Inferior parietal cortex (tissue), 1 donor: ENCODE data around the gene P3H2.
"Not testable (repeated sequence)": the region's sequence is repeated elsewhere in the genome, so short reads cannot be mapped to it uniquely, and the experiment has no call there.

Experiments
- DNase-seq: peaks from one replicate; pipeline ENCODE4 v3.0.0-alpha.2; 2016; ENCODE audit errors: extremely low spot score

Gene P3H2

GRCh38 chr3:190086191-190086590 lies 34.5 kb downstream of the P3H2 start:
- DNase-seq = no peak

GRCh38 chr3:190084983-190085382 lies 35.7 kb downstream of the P3H2 start:
- no peak for DNase-seq

DNA sequence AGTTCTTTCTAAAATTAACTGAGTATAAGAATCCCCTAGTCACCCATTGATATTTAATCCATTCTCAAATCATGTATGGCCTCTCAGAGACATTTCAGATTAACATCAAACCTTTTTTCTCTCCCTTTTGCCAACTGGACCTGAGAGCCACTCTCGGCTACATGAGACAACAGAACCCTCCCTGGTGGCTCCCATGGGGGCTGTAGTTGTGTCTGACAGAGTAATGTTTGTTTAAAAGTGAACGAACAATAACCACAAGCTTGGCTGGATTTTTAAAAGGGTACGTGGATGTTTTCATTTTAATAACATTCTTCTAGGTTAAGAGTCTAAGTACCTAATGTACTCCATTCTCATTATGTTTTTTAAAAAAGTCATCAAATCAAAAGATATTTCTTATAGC lies 37.1 kb downstream of the P3H2 start:
- DNase-seq = no peak

- peak; percentile 50 for DNase-seq
Observed at GRCh38 chr3:190081389-190081788, 39.3 kb downstream of the P3H2 start.

DNA sequence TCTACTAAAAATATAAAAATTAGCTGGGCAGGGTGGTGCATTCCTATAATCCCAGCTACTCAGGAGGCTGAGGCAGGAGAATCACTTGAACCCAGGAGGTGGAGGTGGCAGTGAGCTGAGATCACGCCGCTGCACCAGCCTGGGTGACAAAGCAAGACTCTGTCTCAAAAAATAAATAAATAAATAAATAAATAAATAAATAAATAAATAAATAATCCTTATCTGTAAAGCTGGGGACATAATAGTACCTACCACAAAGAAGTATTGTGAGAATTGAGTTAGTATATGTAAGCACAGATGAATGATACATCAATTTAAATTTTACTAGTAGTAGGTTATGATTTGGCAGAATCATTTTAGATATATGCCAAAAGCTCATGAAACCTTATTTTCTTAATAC lies 41.5 kb downstream of the P3H2 start:
- DNase-seq = not testable (repeated sequence)

DNA sequence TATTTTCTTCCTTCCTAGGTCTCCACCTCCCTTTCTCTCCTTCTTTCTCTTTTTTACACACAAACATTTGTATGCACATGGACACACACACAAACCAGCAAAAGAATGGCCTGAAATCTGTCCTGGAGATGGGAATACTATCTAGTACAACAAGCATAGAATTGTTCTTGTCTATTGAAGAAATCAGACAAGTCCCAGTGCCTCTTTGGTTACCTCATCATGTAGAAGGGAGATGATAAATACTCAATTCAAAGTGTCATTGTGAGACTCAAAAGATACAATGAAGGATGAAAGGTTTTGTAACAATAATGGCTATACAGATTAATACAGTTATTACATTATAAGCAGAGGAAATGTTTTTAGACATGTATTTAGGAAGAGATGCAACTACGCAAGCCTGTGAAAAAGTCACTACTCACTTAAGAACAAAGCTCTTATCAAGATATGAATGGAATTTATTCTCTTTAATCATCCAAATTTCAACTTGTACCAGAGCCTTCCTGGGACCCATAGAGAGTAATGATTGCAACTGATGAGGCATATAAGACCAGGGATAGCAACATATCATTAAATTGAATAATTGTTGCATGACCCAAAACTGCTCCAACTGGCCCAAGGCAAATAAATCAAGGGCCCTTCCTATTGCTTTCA lies 43.2 kb downstream of the P3H2 start:
- DNase-seq = no peak

DNA sequence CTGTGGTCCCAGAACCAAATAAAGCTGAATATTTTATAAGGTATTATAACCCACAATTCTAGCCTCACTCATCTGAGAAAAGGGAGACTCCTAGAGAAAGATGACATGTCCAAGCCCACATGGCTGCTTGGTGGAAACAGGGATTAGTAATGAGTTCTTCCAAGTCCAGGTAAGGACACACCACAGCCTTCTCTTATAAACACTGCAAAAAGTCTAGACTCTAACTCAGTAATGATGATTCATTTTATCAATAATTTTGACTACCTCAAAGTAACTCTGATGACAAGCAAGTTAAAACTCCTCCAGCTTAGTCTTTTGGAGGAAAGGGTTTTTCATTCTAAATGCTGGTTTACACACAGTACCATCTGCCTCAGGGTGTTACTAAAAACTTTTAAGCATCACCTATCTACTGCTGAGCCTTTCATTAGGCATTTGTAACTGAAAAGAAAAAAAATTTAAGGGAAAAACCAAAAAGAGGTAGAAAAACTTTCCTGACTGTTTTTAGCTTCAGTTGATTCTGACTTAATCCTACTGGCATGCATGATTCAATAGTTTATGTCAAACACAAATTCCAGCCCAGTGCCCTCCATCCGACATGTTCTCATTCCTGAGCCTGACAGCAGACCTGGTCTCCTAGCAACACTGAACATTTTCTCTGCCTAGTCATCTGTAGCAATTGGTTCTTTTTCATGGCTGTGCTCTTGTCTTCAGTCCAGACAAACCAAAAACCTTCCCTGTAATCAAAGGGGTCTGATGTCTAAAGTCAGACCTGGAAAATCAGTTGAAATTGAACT lies 43.9 kb downstream of the P3H2 start:
- DNase-seq = no peak

DNA sequence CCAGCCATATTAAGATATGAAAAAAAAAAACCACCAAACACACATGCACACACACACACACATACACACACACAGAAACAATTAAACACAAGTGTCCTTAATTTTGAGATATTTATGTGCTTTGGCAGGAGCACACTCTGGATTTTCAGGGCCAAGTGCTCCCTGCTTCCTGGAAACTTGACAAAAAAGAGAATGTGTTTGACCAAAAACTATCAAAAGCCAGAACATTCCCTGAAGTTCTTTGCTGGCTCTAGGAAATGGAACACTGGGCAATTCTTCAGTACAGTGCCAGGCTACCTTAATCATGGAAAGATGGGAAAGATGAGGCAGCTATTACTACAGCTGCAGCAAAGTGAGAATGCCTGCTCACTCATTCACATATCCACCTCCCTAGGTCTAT lies 44.6 kb downstream of the P3H2 start:
- DNase-seq = no peak

GRCh38 chr3:190074817-190075216 lies 45.9 kb downstream of the P3H2 start:
- no peak for DNase-seq

DNA sequence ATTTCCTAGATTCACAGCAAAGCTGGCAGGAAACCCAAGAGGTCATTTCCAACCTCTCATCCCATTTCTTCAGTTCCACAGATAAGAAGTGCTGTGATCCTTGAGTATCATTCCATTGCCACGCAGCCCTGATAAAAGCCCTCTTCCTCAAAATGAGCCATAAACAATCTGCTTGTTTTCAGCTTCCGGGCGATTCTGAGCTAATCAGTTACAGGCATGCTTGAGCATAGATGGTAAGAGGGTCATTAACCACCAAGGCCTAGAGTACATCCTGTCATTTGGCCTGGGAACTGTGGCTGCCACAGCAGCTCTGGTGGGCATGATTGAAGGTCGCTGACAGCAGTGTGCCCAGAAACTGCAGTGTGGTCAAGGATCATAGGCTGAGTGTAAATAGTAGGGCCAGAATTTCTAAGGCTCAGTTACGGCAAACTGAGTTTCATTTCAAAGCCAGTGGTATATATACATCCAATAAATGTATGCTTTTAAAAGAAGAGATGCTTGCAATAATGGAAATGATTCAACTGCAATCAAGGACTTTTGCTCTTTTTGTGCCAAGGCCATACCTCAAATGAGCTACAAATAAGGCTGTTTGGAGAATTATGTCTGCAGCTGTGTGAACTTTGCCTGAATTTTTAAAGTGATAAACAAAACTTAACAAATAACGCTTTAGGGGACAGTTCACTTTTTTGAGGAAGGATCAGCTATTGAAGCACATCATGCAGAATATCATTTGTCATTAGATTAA lies 47.3 kb downstream of the P3H2 start:
- DNase-seq = no peak

DNA sequence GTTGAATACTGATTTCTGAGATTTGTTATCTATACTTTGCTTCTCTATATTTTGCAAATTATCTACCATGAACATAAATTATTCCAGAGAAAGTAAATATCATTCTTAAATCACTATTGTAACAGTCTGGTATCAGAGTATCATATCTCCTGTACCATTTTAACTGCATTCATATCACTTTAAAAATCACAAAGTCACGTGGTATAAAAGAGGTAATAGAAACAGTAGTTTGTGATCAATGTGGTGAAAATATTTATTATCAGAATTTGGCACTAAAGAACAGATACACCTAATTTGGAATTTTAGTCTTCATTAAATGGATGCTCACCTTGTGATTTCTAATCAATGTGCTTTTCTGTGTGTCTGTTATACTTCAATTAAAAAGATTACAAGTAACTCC lies 47.8 kb downstream of the P3H2 start:
- DNase-seq = no peak

DNA sequence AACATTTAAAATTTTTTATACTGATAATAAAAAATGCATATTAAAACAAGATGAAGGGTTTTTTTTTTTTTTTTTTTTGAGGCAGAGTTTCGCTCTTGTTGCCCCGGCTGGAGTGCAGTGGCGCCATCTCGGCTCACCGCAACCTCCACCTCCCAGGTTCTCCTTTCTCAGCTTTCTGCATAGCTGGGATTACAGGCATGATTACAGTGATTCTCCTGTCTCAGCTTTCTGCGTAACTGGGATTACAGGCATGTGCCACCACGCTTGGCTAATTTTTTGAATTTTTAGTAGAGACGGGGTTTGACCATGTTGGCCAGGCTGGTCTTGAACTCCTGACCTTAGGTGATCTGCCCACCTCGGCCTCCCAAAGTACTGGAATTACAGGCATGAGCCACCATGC lies 48.8 kb downstream of the P3H2 start:
- DNase-seq = not testable (repeated sequence)

GRCh38 chr3:190070622-190071347 lies 49.9 kb downstream of the P3H2 start:
- DNase-seq = no peak

GRCh38 chr3:190065204-190065603 lies 55.5 kb downstream of the P3H2 start:
- no peak for DNase-seq

GRCh38 chr3:190064659-190065058 lies 56.0 kb downstream of the P3H2 start:
- DNase-seq = no peak

- no peak for DNase-seq
Observed at GRCh38 chr3:190064112-190064511, 56.6 kb downstream of the P3H2 start.

GRCh38 chr3:190063490-190063889 lies 57.2 kb downstream of the P3H2 start:
- no peak for DNase-seq

DNA sequence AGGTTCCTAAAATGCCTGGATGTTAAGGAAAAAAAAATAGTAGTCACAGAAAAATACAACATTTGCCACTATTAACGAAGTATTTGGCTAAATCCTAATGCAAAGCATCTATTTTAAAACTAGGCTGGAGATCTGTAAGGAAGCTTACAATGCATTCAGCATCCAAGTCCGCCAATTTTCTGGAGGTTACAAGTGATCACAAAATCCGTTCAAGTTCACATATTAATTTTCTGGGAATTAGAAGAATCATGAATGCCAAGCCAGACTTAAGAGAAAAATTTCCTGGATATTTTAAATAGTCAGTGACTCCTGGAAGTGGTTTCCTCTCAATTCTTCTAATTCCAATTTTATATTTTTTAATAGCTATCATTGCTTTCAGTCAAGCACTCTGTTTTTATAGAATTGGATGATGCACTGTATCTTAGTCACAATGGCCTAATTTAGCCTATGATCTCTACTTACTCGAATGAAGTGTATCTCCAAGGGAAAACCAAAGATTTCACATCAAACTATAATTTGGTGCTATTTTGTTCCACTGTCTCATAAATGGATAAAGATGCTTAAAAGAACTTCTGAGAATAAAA lies 60.4 kb downstream of the P3H2 start:
- no peak for DNase-seq

- no peak for DNase-seq
Observed at GRCh38 chr3:190059242-190059590, 61.5 kb downstream of the P3H2 start.

- peak; percentile 32 for DNase-seq
Observed at GRCh38 chr3:190058521-190059241, 62.0 kb downstream of the P3H2 start.

DNA sequence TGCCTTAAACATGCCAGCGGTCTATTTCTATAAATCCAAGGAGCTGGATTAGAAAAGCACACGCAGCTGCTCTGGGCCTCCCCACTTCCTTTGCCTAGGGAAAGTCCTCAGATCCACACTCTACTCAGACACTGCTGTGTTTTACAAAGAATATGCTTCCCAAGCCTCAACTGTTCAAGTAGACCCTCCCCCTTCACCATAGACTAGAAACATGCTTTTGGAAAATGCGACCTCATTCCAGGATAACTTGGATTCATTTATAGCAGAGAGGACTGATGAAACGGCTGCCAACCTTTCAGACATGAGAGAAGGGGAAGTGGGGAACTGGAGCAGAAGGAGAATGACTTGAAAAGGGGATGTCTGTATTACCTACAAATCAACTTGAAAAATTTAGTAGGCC lies 64.0 kb downstream of the P3H2 start:
- DNase-seq = no peak
